Testis (tissue), 2 donors: ENCODE results near the gene ZNRF4.

Experiments used
- CTCF ChIP-seq, 3 experiments: fragments of 450-650 bp in 2 of 3; fragments of 200-600 bp in 1 of 3; sonication (generic) in 1 of 3; IDR thresholded peaks; one replicate each; pipeline ENCODE4 v1.5.1; 2016 to 2019; ENCODE audit warnings: antibody characterized with exemption in 3 of 3, mild to moderate bottlenecking in 2 of 3, moderate library complexity in 1 of 3
- POLR2A ChIP-seq: fragments of 450-650 bp; IDR thresholded peaks from one replicate; pipeline ENCODE4 v1.6.1; 2017; ENCODE audit warnings: antibody characterized with exemption, mild to moderate bottlenecking, moderate library complexity

GRCh38 chr19:5436948-5437306, 18.3 kb upstream of the ZNRF4 start:
- TF ChIP-seq CTCF (IDR thresholded peaks at IDR 0.05) (no peak), POLR2A (no peak)
